Right lobe of liver (tissue), 4 donors: ENCODE data around the gene TESMIN.

Experiments
- CTCF ChIP-seq, 4 donors: fragments of 200-600 bp in 3 of 4; fragments of 450-650 bp in 1 of 4; IDR thresholded peaks; one replicate each; pipeline versions ENCODE4 v1.5.1 to v1.8.0; 2016 to 2022; ENCODE audit warnings: antibody characterized with exemption in 4 of 4, mild to moderate bottlenecking in 2 of 4
- POLR2A ChIP-seq: fragments of 450-650 bp; IDR thresholded peaks from one replicate; pipeline ENCODE4 v1.6.1; 2017; ENCODE audit warnings: antibody characterized with exemption, mild to moderate bottlenecking
- donor health status: DM: no; HTN: no; CAD: no.
- donor health status: DM: no; HTN: no; CAD: no.
- donor health status: DM: no; HTN: yes; CAD: no.

- no peak for TF ChIP-seq CTCF (IDR thresholded peaks at IDR 0.05)
- TF ChIP-seq POLR2A = no peak
Observed at GRCh38 chr11:68764746-68765145, 13.4 kb upstream of the TESMIN start.
